Lung microvascular endothelial cell (primary cell): ENCODE measurements around the gene HS3ST5. TPM values are rescaled to one million over a fixed set of nuclear protein-coding genes. Genes with fewer than 3 reads are reported as not detected.
"Not testable (repeated sequence)": the region's sequence is repeated elsewhere in the genome, so short reads cannot be mapped to it uniquely, and the experiment has no call there.

Experiments used
- DNase-seq, 2 donors: peaks; one replicate each; pipeline versions ENCODE4 v3.0.0 to v3.0.0-alpha.2; 2010; ENCODE audit warnings: low read depth in 2 of 2
- total RNA-seq: library from RNA; depleted of rRNA; stranded (reverse); fragments of >200 nt; gene quantifications from 2 replicates; pipeline ENCODE4 v1.2.1, GENCODE V29; 2014

The HS3ST5 gene
- total RNA-seq, 1 donor from 2014 or later = not detected

DNA sequence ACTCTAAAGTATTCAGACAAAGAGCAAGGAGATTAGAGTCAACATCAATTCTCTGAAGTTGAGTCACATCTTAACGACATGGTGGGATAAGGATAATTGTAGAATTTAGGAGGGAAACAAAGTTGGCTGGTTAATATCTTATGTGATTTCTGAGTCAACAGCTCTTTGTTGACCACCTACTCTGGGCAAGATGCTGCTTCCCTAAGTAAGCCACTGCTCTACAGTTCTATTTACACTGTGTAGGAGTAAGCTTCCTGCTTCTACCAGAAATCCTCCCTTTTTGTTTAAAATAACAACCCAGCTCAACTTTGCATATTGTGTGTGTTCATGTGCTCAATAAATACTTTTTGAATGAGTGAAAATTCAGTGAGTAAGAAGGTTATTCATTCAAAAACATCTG is 3.1 kb downstream of the HS3ST5 start:
- DNase-seq = no peak

DNA sequence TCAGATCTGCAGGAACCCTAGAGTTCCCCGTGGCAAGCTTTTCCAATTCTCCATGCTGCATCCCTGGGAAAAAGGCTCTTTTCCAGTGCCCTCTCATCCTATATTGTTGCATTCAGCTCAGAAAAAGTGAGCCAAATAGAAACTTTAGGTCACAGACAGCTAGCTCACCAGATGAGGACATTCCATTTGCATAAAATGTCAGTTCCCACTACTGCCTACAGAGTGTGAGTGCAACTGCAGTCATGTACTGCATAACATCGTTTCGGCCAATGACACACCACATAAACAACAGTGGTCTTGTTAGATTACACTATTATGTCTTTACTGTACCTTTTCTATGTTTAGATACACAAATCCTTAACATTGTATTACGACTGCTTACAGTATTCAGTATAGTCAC is 8.6 kb downstream of the HS3ST5 start:
- DNase-seq = no peak

DNA sequence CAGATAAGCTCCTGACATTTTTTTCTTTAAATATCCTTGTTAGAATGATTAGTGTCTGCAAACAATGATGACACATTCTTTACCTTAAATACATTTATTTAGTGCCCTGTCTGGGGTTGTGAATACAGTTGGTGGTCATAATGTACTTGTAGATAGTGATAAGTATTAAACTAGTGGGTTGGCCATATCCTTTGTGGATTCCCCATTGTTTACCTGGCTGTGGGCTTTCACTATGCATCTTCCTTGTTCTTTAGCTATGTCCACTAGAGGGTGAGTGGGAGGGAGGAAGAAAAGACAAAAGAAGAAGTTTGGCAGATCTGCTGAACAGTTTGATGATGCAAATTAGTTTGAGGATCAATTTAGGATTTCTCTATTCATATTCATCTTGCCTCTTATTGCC is 15.7 kb downstream of the HS3ST5 start:
- DNase-seq = no peak

DNA sequence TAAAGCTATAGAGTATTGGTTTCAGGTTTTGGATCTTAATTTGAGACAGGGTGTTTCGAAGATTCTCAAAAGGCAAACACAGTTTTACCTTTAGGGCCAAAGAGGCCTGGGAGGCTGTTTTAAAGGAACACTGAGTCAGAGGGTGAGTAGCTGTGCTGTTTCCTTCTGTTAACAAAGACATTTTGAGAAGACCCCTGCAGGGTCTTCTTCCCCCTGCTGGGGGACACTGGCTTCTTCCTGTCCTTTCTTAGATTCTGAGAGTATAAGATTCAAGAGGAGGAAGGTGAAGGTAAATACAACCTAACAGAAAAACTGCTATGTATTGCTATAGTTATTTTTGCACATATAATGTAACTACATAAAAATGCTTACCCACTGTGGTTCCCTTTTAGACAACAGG is 19.0 kb downstream of the HS3ST5 start:
- no peak for DNase-seq

DNA sequence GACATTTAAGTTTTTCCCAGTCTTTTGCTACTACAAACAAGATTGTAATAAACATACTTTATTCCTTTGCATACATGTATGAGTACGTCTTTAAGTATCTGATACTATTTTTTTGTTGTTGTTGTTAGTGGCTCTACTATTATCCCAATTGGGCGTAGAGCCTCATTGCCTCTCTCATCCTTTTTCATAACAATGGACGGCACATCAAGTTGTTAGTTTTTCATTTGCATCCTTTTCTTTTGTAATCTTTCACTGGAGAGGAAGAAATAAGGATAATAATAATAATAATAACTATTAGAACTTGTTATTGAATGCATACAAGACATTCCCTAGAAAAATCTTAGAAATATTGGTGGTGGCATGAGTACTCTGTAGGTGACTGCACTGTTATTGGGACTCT is 23.1 kb downstream of the HS3ST5 start:
- no peak for DNase-seq

DNA sequence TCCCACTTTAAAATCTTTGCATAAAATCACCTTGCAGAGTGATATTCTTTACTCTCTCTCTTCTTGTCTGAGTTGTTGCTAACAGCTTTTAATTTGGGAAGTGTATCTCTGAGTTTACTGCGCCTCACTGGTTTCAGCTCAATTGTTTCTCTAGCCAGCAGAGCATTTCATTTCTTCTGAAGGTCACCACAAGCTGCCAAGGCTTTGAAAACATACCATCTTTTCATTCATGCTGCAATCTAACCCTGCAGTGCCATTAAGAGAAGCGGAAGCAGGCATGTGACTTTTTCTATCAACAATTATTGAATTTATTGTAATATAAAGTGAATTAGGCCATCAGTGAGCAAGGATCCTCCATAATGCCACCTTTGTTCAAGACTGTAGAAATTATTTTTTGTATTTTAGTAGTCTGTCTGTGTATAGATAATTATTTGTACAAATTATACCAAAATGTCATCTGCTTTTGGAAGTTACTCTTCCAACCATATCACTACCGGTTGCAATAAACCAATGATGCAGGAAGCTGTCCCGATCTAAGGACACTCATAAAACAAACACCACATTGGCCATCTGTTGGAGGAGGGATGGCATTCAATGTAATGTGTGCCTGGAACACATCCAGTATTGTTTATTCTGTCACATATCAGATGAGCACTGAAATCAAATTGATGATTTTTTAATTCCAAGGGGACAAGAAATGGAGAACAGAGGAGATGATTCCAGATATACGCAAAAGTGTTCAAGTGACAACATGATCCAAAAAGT is 26.8 kb downstream of the HS3ST5 start:
- DNase-seq = no peak

DNA sequence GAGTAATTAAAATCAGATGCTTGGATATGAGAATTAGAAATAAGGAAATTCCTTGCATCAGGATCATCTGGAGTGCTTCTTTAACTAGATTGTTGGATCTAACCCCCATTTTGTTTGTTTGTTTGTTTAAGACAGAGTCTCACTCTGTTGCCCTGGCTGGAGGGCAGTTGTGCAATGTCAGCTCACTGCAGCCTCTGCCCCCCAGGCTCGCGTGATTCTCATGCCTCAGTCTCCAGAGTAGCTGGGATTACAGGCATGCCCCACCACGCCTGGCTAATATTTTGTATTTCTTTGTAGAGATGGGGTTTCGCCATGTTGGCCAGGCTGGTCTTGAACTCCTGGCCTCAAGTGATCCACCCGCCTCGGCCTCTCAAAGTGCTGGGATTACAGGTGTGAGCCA is 29.0 kb downstream of the HS3ST5 start:
- DNase-seq = not testable (repeated sequence)

DNA sequence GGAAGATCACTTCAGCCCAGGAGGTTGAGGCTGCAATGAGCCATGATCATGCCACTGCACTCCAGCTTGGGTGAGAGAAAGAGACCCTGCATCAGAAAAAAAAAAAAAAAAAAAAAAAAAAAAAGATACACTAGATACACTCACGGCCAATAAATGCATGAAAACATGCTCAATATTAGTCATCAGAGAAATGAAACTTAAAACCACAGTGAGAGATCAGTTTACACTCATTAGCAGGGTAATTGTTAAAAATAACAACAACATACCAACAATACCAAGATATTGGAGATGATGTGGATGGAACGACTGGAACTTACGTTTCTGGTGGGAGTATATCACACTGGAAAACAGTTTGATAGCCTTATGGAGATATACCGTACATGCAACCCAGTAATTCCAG is 29.9 kb downstream of the HS3ST5 start:
- no peak for DNase-seq

DNA sequence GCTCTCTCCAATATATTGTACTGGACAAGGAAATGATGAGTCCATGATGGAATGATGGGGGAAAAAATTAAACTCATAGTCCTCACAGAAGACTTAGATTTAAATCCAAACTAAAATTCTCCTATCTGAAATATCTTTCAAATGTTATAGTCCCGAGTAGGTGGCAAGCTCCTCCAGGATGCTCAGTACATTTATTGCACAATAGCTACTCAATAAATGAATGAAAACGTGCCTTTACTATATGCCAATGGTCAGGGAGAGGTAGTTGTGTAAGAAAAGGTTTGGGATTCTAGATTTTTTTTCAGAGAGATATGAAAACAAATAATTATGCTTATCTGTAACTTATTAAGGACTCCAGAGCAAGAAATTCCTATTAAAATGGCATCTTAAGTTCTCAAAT is 32.8 kb downstream of the HS3ST5 start:
- DNase-seq = no peak

DNA sequence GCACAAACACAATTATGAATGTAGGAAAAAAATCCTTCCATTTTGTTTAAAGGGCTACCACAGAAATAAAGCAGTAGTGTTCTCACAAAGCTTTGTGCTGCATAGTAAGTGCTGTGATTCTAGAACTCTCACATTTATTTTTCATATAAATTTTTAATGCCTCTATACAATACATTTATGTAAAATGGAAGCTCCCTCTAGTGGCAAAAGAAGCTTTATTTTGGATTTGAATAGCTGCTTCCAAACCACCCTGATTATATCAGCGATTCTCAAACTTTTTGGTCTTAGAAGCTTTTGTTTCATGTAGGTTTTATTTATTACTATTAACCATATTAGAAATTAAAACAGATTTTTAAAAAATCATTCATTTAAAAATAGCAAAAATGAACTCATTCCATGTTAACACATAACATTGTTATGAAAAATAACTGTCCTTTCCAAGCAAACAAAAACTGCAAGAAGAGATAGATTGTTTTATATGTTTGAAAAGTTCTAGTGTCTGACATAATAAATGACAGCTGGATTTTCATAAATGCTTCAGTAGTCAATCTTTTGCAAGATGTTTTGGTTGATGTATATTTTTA is 38.4 kb downstream of the HS3ST5 start:
- peak; percentile 22 to 45 for DNase-seq

DNA sequence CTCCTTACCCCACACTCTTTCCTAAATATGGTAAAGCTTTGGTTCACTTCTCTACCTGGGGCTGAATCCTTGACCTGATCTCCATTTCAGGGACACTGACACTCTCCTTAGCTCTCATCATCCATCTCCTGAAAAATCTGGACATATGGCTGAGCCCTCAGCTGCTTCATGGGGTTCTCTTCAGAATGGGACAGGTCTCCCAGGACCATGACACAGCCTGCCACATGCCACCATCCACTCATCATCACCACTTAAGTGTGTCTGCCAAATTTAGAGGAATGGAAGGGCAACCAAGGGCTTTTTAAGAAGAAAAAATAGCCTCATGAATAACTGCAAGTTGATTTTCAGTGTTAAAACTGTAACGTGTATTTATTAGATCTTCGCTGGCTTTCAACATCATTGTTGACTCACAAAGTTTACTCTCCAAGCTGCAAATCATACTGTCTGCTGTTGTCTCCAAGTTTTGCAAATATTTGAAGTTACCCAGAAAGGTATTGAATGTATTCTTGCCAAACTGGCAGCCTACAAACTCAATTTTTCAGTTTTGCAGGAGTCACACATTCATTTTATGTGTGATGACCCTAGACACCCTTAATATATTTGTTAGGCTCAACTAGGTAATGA is 41.1 kb downstream of the HS3ST5 start:
- DNase-seq = no peak

DNA sequence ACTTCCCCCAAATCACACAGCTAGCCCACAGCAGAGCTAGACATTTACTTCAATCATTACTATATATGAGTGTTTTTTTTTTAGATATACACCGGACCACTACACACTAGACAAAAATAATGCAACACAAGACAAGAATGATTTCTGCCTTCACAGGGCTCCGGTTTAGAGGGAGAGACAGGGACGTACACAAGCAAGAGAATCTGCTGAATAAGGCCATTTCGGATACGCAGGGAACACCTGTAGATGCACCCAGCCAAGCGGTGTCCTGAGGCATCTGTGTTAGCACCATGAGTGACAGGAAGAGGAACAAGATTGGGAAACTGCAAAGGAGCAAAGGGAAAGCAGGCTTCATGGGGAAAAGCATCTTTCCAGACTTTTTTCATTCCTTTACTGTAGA is 45.7 kb downstream of the HS3ST5 start:
- DNase-seq = no peak

DNA sequence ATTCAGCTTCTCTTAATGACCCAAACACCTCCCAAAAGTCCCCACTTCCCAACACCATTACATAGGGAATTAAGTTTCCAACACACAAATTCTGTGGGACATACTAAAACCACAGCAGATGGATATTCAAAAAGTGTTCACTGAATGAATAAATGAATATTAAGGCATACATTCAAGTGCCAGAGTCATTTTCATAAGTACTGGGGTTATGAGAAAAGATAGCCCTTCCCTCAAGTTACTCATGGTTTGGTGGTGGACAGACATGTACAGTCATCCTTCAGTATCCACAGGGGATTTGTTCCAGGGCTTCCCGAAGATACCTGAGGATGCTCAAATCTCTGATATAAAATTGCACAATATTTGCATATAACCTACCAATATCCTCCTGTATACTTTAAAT is 50.4 kb downstream of the HS3ST5 start:
- no peak for DNase-seq

DNA sequence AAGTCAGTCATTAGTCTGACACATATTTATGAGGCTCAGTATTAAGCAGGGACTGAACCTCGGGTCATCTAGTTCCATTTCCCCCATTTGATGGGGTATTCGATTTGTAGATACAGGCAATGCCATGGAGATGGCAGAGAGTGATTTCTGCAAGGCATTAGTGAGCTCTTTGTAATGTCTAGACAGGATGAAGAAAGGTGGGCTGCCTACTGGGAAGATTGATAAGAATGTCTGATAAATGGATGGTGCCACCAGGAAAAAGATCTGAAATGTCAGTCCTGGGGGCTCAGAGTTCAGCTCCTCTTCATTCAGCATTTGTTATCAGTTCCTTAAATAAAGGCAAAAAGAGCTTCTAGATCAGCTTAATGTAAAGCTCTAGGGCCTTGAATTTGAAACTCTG is 51.4 kb downstream of the HS3ST5 start:
- DNase-seq = no peak

DNA sequence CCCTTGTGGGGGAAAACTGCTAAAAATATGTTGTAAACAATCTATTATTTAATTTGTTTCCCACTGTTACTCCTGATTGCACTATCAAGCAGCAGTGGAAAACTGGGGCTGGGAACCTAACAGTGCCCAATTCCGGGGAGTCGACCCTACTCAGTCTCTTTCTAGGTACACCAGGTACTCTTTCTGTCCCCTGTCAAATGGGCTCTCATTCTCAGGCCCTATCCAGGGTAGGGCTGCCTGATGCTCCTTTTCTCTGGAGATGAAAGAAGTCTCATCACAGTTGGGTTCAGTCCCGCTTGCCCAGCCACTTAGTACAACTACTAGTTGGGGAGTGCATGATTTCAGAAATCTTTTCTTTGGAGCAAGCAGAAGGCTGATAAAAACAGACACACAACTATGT is 52.0 kb downstream of the HS3ST5 start:
- no peak for DNase-seq

DNA sequence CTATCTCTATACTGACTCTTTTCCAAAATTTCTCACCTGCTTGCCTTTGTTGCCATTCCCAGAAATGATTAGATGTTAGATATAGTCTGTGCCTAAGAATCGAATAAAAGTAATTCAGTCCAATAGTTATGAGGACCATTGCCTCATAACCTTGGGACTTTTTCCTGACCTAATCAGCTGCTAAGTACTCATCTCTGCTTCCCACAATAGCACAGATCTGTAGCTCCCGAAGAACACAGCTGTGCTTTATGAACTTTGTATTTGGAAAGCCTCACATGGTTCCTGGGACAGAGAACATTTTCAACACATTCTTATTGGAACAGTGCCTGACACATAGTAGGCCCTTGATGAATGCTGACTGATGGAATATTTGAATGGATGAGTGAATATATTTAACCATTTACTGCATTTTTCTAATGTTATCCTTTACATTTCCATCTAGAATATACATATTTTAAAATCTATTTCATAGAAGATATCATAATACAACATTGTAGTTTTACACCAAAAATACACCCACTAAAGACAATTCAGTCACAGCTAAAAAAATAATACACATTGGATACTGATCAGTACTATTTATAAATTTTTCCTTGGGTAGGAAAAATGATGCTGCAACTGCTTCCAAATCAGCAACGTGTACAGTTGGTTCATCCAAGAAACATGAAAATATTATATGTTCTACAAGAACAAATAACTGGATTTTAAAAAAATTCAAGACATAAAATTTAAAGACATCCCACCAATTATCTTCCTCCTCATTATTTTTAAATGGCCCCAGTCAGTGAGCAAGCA is 53.9 kb downstream of the HS3ST5 start:
- no peak for DNase-seq

DNA sequence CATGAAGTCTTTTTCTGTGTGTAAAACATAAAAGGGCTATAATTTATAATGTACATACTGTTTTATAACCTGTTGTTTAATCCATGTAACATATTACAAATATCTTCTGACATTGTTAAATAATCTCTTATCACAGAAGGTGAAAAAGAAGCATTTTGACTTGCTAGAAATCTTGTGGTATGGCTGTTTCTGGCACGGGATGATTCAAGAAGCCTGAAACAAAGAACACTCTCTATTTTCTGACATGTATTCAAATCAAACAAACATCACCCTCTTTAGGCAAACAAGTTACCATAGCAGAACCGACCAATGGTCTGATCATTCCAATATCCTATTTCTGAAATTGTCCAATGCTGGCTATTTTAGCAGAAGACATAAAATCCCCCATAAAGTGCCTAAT is 55.4 kb downstream of the HS3ST5 start:
- no peak for DNase-seq

DNA sequence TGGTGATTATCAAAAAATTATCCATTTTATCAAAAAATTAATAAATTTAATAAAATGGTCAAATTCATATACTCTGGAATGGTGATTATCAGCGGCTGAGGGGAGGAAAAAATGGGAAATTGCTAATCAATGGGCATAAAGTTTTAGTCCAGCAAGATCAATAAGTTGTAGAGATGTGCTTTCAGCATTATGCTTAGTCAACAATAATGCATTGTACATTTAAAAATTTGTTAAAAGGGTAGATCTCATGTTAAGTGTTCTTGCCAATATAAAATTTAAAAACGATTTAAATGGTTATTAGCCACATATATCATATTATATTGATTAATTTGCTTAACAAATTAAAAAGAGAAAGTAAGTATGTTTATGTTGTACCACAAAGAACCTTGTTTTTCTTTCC is 56.6 kb downstream of the HS3ST5 start:
- no peak for DNase-seq

DNA sequence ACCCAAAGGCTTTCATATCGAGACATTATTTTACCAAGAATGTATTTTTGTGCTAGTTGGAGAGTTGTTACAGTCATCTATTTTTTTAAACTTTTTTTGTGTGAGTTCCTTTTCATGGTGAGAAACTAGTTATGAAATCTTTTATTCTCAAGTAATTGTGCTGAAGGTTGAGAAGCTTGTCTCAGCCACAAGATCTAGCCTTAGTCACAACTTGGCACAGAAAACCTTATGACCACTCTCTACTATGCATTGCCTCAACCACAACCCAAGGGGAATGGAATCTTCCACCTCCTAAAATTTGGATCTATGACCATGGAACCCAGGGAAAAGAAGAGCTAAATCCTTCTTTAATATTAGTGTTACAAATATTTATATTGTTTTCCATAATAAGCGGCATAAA is 58.5 kb downstream of the HS3ST5 start:
- DNase-seq = no peak

DNA sequence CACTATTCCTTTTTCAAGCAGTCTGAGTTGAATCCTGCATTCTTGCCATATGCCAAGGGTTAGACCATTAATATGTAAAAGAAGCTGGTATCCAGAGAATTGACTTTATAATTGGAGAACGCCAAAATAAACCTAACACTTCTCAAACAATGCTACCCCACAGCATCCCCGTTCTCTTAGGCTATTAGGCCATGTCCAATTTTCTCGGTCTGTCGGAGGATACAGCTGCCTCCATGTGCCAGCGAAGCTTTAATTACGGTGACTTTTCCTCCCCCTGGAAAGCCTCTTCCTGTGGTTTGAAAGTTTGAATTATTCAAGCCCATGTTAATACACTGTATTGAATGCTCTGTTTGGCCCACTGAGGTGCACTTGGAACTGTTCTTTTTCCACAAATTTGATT is 60.5 kb downstream of the HS3ST5 start:
- no peak for DNase-seq

DNA sequence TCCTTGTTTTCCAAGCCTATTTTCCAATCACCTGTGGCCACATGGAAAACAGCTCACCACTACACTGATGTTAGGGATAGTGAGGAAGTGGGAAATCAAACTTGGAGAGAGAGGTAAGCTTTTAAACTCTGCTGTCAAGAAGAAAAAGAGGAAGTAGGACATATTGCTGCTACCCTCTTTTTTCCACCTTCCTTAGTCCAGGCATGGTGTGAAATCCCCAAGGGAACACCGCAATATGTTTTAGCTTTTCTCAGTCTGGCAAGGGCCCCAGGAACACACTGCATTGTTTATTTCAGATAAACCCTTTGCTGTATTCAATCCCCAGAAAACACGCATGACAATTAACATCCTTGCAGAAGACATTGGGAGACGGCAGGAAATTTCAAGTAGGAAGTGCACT is 61.3 kb downstream of the HS3ST5 start:
- DNase-seq = no peak

DNA sequence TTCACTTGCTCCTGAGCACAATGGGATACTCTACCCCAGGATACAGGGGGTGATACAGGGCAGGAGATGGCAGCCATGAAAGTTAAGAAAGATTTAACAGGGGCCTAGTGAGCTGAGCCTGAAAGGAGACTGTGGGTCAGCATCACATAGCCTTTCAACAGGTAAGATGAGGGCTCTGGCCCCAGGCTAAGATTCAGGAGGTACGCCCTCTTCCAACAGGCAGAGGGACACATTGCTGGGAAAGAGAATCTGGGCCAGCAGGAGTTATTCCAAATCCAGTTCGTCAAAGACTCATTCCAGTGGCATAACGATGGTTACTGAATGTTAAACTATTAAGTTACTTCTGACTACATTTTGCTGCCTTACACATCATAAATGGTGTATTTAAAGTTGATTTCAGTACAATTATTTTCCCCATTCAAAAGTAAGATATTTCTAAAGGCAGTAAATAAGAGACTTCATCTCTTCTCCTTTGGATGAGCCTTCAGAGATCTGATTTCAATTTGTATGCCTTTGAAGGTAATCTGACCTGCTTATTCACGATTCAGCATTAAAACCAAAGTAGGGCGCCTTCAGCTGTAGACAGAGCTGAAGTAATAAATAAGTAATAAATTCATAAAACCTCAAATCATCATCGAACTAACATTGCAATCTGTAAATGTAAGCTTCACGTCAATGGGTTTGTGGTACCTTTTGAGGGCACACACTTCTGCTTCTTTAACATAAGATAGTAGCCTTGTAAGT is 62.4 kb downstream of the HS3ST5 start:
- no peak for DNase-seq
